Erythroblast (primary cell): Measurements from ENCODE around the gene ZNF593OS.

Source experiments
- DNase-seq, 2 experiments: peaks; one replicate each; lab custom pipeline; 2025; lab: John Stamatoyannopoulos, UW
- GATA1 ChIP-seq: IDR thresholded peaks from 2 replicates; pipeline ENCODE4 v1.6.1; 2011; ENCODE audit warnings: low read depth, mild to moderate bottlenecking, control low read depth, low read length, moderate library complexity
- POLR2A ChIP-seq: IDR thresholded peaks from 2 replicates; pipeline ENCODE4 v1.6.1; 2011; ENCODE audit warnings: mild to moderate bottlenecking, low read length

Gene ZNF593OS

DNA sequence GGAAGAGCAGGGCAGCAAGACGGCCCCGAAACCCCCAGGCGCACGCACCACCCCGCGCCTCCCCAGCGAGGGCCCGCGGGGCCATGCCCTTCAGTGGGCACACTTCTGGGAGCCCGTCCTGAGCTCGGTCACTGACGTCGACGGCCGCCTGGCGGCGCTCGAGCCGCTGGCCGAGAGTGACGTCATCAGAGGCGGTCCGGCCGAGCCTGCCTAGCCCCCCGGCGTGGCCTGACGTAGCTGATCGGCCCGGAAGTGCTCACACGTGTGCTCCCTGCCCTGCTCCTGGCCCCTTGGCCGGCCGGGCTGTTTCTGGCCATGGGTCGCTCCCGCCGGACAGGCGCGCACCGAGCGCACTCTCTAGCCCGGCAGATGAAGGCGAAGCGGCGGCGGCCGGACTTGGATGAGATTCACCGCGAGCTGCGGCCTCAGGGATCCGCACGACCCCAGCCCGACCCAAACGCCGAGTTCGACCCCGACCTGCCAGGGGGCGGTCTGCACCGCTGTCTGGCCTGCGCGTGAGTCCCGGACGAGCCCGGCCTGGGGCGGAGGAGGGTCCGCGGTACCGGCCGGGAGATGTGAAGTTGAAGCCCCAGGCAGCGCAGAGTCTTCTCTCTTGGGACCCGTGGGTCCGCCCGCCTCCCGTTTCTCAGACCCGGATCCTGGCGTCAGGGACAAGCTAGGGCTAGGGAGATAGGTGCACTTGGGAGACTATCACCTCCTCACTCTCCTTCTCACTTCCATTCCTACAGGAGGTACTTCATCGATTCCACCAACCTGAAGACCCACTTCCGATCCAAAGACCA is 1.8 kb downstream of the ZNF593OS start, which contains the start of gene ZNF593:
ZNF593 (plus strand) TSS at position 240 of the 803 bp plus-strand sequence; CDS start at position 316, 76 bp downstream.
- TF ChIP-seq GATA1: no peak
- TF ChIP-seq POLR2A: peak; percentile 70
- peak; percentile 95 to 97 for DNase-seq

DNA sequence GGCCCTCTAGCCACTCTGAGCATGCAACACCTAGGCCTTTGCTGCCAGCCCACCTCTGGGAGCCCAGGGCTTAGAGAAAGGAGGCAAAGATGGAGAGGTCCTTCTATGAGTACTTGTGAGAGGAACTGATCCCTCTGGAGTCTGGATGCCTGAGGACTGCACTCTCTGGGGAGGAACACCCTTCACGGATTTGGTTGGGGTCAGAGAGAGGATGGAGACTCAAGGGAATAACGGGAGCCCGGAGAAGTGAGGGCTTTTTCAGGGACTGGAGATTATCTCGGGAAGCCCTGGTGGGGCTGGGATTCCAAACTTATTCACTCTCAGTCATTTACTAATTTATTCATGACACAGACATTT is 2.5 kb downstream of the ZNF593OS start:
- TF ChIP-seq POLR2A (no peak), GATA1 (no peak)
- no peak for DNase-seq

DNA sequence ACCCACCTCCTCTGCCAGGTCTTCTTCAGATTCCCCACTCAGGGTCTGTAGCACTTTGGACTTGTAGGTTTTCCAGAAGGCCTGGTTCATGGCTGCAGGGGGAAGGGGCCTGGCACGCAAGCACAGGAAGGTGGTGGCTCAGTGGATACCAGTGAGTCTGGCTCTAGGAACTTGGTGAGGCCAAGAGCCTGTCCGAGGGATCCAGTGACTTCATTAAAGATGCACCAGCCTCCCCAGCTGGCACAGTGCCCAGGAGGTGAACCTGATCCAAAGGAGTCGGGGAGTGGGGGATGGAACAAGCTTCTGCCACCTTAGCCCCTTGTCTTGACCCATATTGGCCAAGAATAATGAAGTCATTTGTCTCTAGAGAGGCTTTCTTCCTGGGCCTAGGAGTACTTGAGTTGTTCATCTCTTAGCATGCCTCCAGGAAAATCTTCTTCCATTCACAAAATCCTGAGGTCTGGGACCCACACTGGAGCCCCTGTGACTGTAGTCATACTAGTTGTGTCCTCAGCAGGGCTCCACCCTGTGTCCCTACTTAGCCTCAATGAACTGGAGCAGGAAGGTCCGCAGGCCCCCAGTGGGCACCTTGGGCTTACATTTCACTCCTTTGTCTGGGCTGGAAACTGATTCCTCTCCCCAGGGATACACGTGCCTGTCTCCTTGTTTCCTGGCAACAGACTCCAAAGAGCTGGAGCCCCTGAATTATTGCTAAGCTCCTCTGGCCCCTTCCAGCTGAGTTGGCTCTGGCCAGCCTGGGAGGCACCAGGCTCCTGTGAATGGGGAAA is 3.0 kb downstream of the ZNF593OS start, which contains the start of gene C1orf232:
C1orf232 (minus strand) TSS at position 554 of the 788 bp plus-strand sequence; CDS start at position 90, 464 bp downstream.
- TF ChIP-seq POLR2A (no peak), GATA1 (no peak)
- DNase-seq: no peak

DNA sequence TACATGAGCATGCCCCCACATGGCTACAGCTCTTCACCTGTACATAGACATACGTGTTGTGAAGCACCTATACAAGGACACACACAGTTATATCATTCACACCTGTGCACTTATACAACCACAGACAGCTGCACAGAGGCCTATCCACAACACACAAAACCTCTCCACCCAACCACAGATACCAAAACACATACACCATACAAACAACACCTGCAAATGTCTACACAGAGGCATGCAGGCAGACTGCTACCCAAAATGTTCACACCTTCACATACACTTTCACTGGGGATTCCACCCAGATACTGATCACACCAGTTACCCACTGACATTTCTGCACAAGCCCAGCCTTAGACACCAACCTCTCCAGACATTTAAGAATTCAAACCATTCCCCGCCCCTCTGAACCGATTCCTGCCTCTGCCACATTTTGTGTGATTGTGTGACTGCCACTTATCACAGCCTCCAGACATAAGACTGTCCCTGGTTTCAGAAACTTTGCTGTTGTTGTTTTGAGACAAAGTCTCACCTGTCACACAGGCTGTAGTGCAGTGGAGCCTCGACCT is 4.8 kb downstream of the ZNF593OS start:
- TF ChIP-seq GATA1 (no peak), POLR2A (no peak)
- no peak for DNase-seq

DNA sequence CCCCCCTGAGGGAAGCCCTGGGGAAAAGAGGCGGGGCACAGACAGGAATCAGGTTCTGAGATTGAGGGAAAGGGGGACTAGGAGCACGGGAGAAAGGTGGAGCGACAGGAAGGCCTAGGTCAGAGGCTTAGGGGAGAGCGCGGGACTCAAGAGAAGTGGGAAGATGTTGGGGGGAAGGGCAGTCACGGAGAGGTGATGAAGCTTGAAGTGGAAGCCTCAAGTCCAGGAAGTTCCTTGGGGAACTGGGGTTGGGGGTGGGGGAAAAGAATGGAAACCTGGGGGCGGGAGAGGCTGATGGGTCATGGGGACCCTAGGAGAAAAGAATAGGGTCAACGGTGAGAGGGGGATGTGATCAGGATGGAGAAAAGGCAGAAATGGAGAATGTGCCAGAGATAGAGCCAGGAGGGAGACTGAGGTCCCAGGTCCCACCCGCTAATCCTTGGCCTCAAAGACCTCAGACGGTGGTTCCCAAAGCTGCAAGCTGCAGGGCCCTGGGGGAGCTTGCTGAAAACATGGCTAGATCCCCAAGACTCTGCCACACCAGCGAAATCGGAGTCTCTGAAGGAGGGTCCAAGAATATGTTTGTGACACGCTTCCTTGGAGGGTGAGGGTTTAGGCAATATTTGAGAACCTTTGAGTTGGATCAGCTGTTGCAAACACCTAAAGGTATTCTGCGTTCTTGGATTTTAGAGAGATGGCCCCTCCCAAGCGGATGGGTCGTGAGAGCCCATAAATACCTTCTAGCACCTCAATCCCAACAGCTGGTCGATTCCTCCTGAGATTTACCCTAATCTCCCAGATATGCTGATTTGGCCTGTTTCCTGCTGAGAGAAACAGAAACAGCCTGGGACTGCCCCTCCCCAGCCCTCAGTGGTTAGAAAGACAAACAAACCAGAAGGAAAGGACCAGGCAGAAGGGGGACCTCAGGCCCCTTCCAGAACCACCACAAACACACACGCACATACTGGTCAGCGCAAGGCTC is 6.5 kb downstream of the ZNF593OS start:
- no peak for DNase-seq
- no peak for TF ChIP-seq GATA1
- no peak for TF ChIP-seq POLR2A

DNA sequence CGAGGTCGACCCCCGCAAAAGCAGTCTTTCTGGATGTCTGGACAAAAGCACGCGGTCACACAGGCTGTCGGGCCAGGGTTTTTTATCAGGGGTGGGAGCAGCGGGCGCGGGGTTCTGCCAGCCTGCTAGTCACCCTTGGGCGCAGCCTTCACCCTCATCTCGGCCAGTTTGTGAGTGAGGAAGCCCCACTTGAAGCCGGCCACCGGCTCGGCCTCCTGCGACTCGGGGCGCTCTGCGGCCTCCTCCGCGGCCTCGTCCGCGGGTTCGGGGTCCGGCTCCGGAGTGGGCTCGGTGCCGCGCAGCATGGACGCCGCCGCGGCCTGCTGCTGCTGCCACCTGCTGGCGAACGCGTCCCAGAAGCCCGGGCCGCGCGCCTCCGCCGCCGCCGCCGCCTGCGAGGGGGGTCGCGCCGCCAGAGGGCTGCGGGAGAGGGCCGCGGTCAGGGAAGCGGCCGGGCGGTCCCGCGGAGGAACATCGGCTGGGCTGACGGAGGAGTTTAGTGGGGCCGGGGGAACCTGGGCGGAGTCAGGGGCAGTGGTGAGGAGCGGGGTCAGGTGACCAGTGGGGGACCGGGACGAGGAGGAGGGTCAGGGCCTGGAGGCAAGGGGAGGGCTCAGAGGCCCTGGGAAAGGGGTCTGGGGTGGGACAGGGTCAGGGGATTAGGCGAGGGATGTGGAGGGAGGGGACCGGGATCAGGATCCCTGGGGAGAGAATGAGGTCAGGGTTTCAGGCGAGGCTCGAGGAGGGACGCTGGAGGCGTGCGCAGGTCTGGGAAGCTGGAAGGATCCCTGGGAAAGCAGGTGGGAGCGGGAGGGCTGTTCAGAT is 7.4 kb downstream of the ZNF593OS start:
- DNase-seq: peak in 1 of 2 experiments; percentile 70
- TF ChIP-seq POLR2A (no peak), GATA1 (no peak)

DNA sequence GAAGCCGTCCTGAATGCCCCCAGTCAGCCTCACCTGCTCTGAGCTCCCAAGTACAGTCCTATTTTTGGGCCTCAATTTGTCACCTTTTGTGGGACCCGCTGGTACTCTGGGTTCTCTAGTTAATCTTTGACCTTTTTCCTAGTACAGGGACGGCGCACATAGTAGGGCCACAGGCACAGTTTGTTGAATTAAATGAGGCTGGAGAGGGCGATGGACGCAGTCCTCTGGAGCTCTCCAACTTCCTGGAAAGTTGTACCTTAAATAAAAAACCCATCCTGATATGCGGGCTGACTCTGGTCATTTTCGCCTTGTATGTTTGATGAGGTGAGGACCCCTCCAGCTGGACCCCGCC is 8.0 kb downstream of the ZNF593OS start:
- no peak for TF ChIP-seq GATA1
- TF ChIP-seq POLR2A: no peak
- no peak for DNase-seq

DNA sequence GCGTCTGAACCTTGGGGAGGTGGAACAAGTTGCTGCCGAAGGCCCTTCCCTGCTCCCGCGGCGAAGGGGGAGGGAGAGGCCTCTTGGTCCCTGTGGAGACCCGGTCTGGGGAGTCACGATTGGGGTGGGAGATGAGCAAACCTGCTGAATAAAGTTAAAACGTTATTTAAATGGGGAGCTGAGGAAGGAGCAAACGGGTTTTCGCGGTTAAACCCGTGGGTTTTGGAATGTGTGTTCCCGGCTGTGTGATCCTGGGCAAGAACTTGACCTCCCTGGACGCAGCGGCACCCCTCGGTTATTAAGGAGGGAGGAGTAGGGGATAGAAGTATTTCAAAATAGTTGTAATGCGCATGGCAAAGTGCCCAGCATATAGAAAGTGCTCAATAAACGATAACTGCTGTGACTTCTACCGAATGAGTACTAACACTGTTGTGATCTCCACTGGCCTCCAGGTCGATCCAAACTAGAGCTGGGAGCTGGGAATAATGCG is 9.4 kb downstream of the ZNF593OS start:
- TF ChIP-seq GATA1: no peak
- TF ChIP-seq POLR2A: no peak
- no peak for DNase-seq

DNA sequence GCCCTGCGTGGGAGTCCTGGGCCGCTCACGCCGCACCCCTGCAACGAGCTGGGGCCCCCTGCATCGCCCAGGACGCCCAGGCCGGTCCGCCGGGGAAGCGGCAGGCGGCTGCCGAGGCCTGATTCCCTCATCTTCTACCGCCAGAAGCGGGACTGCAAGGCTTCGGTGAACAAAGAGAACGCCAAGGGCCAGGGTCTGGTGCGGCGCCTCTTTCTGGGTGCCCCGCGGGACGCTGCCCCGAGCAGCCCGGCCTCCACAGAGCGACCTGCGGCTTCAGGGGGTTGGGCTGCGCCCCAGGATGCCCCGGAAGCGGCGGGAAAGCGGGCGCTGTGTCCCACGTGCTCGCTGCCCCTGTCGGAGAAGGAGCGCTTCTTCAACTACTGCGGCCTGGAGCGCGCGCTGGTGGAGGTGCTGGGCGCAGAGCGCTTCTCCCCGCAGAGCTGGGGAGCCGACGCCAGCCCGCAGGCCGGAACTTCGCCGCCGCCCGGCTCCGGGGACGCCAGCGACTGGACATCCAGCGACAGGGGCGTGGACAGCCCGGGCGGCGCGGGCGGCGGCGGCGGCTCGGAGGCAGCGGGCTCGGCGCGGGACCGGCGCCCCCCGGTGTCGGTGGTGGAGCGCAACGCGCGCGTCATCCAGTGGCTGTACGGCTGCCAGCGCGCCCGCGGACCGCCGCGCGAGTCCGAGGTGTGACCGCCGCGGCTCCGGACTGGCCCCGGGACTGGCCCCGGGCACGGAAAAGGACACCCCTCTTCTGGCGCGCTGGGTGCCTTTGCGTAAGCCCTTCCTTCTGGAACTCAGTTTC is 10.0 kb downstream of the ZNF593OS start:
- TF ChIP-seq POLR2A: peak; percentile 27
- no peak for TF ChIP-seq GATA1
- DNase-seq: peak in 1 of 2 experiments; percentile 84

DNA sequence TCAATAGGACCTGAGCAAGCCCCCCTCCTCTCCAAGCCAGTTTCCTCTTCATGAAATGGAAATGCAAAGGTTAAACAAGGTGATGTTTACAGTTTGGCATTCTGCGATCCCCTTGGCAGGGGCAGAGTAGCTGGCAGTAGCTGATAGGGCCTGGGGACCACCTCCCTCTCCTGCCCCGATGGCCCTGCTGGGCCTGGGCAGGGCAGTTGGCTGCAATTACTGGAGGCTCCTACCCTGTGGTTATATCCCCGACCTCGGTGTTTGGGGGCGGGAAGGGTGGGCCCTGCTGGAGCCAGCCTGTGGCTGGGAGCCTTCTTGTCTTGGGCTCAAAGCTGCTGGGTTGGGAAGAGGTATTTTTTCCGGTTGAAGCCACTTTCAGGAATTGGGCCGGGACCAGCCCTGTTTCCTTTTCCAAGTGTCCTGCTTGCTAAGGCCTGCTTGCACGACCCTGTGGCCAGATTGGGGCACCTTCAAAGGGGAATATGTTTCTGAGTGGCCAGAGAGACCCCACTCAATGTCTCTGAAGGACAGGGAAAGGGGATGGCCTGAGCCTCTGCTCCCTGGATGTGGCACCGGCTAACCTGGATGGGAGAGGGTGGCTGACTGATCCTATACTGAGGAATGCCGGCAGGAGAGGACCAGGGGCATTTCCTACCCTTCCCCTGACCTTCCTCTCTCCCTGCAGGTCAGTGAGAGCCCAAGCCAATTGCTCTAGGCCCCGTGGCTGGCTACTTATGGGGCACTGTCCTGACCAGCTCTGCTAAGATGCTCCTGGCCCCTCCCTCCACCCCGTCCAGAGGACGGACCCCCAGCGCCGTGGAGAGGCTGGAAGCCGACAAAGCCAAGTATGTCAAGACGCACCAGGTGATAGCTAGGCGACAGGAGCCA is 10.9 kb downstream of the ZNF593OS start:
- TF ChIP-seq POLR2A: no peak
- no peak for TF ChIP-seq GATA1
- DNase-seq: no peak

DNA sequence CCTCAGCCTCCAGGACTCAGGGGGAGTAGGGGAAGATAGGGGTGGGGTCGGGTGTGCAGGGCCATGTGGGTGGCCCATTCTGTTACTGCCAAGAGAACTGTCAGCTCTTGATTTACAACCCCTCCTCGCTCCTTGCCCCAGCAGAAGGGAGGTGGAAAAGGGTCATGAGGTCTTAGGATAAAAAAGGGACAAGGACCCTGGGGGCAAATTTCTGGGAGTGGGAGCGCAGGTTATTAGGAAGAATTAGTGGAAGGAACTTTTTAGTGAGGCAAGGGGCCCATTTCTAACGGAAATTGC is 11.9 kb downstream of the ZNF593OS start:
- TF ChIP-seq GATA1 (no peak), POLR2A (no peak)
- DNase-seq: no peak
